Measurements from ENCODE around the gene MECP2.

Gene MECP2

GRCh38 chrX:154061801-154062200 lies 35.7 kb downstream of the MECP2 start:
- DNase-seq (ENCODE audit: low read depth), result no peak

- DNase-seq (ENCODE audit: low read depth), result no peak
Observed at GRCh38 chrX:154059729-154060245, 37.7 kb downstream of the MECP2 start.

- no peak for DNase-seq (ENCODE audit: low read depth)
Observed at GRCh38 chrX:154059231-154059630, 38.3 kb downstream of the MECP2 start.

GRCh38 chrX:154058214-154058997 lies 39.1 kb downstream of the MECP2 start:
- no peak for DNase-seq (ENCODE audit: low read depth)

GRCh38 chrX:154057791-154058190 lies 39.7 kb downstream of the MECP2 start:
- no peak for DNase-seq (ENCODE audit: low read depth)

- DNase-seq (ENCODE audit: low read depth), result no peak
Observed at GRCh38 chrX:154056770-154057241, 40.7 kb downstream of the MECP2 start.

- DNase-seq (ENCODE audit: low read depth), result peak; percentile 55
Observed at GRCh38 chrX:154051201-154051810, 46.2 kb downstream of the MECP2 start.

GRCh38 chrX:154050113-154050495 lies 47.4 kb downstream of the MECP2 start:
- DNase-seq (ENCODE audit: low read depth), result no peak

GRCh38 chrX:154049209-154050112 lies 48.1 kb downstream of the MECP2 start:
- DNase-seq (ENCODE audit: low read depth), result no peak

- no peak for DNase-seq (ENCODE audit: low read depth)
Observed at GRCh38 chrX:154048398-154048797, 49.1 kb downstream of the MECP2 start.

- no peak for DNase-seq (ENCODE audit: low read depth)
Observed at GRCh38 chrX:154046940-154047610, 50.4 kb downstream of the MECP2 start.

- DNase-seq (ENCODE audit: low read depth), result no peak
Observed at GRCh38 chrX:154046031-154046781, 51.3 kb downstream of the MECP2 start.

- DNase-seq (ENCODE audit: low read depth), result no peak
Observed at GRCh38 chrX:154044091-154044490, 53.4 kb downstream of the MECP2 start.

- no peak for DNase-seq (ENCODE audit: low read depth)
Observed at GRCh38 chrX:154043003-154043763, 54.3 kb downstream of the MECP2 start.

- no peak for DNase-seq (ENCODE audit: low read depth)
Observed at GRCh38 chrX:154040863-154041262, 56.7 kb downstream of the MECP2 start.

- DNase-seq (ENCODE audit: low read depth), result no peak
Observed at GRCh38 chrX:154040307-154040756, 57.2 kb downstream of the MECP2 start.

GRCh38 chrX:154039577-154039976 lies 57.9 kb downstream of the MECP2 start:
- no peak for DNase-seq (ENCODE audit: low read depth)

GRCh38 chrX:154038656-154039055 lies 58.9 kb downstream of the MECP2 start:
- DNase-seq (ENCODE audit: low read depth), result no peak

- no peak for DNase-seq (ENCODE audit: low read depth)
Observed at GRCh38 chrX:154037754-154038153, 59.8 kb downstream of the MECP2 start.

- DNase-seq (ENCODE audit: low read depth), result peak; percentile 14
Observed at GRCh38 chrX:154036513-154036912, 61.0 kb downstream of the MECP2 start.

All from stimulated activated CD4-positive, alpha-beta T cell treated with anti-CD3 and anti-CD28 coated beads, Interleukin-2, amount 100 ng/mL, for 4 hours (primary cell).